ENCODE data around the gene DHX35. TPM values are rescaled to one million over a fixed set of nuclear protein-coding genes. Genes with fewer than 3 reads are reported as not detected.
"Not testable (repeated sequence)": the region's sequence is repeated elsewhere in the genome, so short reads cannot be mapped to it uniquely, and the experiment has no call there.

DHX35 gene
- polyA plus RNA-seq, 1 donor from 2014 or later = 5.9 TPM

DNA sequence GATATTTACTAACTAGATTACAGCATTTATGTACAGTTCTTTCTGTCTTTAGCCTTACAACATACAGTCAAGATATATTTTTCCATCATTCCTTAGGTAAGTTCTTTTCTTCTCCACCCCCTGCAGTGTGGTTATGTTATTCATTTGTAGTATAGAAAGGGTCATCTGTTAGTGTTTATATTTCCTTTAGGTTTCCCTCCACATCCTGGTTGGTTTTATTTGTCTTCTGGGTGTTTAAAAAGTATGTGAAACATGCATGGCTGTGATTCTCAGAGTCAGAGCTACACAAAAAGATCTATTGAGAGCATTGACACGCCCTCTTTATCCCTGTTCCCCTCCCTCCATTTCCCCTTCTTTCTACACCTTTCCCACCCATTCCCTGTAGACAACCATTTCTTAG is 20.1 kb downstream of the DHX35 start:
- Mint-ChIP-seq H3K36me3 (peaks cover 7% of the 10 kb centered on the region), H3K9me3 (no peaks in the 10 kb centered on the region), H3K27ac (no peak overlapping the region), H3K4me1 (peaks cover 7 to 9% (median 7%) of the 10 kb centered on the region in 3 donors), H3K4me3 (no peak overlapping the region), H3K27me3 (no peaks in the 10 kb centered on the region)

- Mint-ChIP-seq H3K4me1 (peaks cover 14 to 16% (median 15%) of the 10 kb centered on the region in 3 donors), H3K27me3 (no peaks in the 10 kb centered on the region), H3K4me3 (no peak overlapping the region), H3K27ac (no peak overlapping the region), H3K36me3 (peaks cover 10% of the 10 kb centered on the region), H3K9me3 (no peaks in the 10 kb centered on the region)
These were observed 22.9 kb downstream of the DHX35 start for GRCh38 chr20:38985060-38985459.

GRCh38 chr20:38985603-38986170 is 23.5 kb downstream of the DHX35 start:
- H3K27ac Mint-ChIP-seq = peak overlapping the region in 1 of 3 donors; percentile 77
- H3K4me3 Mint-ChIP-seq = no peak overlapping the region
- peaks cover 8% of the 10 kb centered on the region for H3K36me3 Mint-ChIP-seq
- H3K9me3 Mint-ChIP-seq = no peaks in the 10 kb centered on the region
- no peaks in the 10 kb centered on the region for H3K27me3 Mint-ChIP-seq
- H3K4me1 Mint-ChIP-seq = peaks cover 14 to 16% (median 15%) of the 10 kb centered on the region in 3 donors

DNA sequence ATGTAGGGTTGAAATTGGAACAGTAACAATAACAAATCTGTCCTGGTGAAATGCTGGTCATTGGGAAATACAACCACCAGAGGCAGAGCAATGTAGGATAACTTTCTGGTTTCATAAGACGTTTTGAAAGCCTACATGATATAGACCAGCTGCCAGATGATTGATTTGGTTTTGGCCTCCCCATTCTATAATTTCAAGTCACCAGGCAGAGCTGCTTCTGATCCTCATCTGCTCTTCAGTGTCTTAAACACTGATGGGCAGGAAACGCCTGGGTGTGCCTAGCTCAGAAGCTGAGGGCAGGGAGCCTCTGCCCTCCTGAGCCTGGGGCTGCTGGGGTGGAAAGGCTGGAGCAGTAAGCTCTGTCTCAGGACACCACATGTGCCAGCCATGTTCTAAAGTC is 24.5 kb downstream of the DHX35 start:
- no peaks in the 10 kb centered on the region for H3K9me3 Mint-ChIP-seq
- peak overlapping the region in 1 of 4 donors; percentile 1 for H3K4me3 Mint-ChIP-seq
- peaks cover 8% of the 10 kb centered on the region for H3K36me3 Mint-ChIP-seq

GRCh38 chr20:38987777-38988176 is 25.6 kb downstream of the DHX35 start:
- H3K4me1 Mint-ChIP-seq = peaks cover 15 to 16% (median 15%) of the 10 kb centered on the region in 3 donors
- peaks cover 8% of the 10 kb centered on the region for H3K36me3 Mint-ChIP-seq
- no peaks in the 10 kb centered on the region for H3K9me3 Mint-ChIP-seq
- peak overlapping the region in 2 of 3 donors; percentile 28 to 86 for H3K27ac Mint-ChIP-seq
- H3K27me3 Mint-ChIP-seq = no peaks in the 10 kb centered on the region
- H3K4me3 Mint-ChIP-seq = peak overlapping the region in 3 of 4 donors; percentile 49 to 89 (median 74)

More for the DNA sequence above, 24.5 kb downstream of the DHX35 start:
- H3K27me3 Mint-ChIP-seq = no peaks in the 10 kb centered on the region
- no peak overlapping the region for H3K27ac Mint-ChIP-seq
- peaks cover 14 to 16% (median 15%) of the 10 kb centered on the region in 3 donors for H3K4me1 Mint-ChIP-seq

DNA sequence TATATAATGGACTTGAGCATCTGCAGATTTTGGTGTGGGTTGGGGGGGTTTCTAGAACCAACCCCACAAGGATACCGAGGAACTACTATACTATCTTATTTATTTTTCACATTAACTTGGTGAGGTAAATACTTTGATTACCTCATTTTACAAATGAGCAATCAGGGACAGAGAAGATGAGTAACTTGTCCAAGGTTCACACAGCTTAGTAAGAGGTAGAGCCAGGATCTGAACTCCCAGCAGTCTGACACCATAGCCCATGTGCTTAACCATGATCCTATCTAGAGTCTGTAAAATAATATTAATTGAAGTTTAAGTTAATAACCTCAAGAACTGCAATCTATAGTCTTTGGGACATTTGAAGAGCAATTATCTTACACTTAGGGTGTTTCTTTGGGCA is 28.6 kb downstream of the DHX35 start:
- Mint-ChIP-seq H3K4me3 (no peak overlapping the region), H3K36me3 (peaks cover 4% of the 10 kb centered on the region), H3K27me3 (no peaks in the 10 kb centered on the region), H3K27ac (no peak overlapping the region), H3K4me1 (peaks cover 15 to 16% (median 15%) of the 10 kb centered on the region in 3 donors), H3K9me3 (no peaks in the 10 kb centered on the region)

GRCh38 chr20:38991814-38992704 is 29.9 kb downstream of the DHX35 start:
- Mint-ChIP-seq H3K4me3 (no peak overlapping the region), H3K9me3 (no peaks in the 10 kb centered on the region), H3K36me3 (peaks cover 5% of the 10 kb centered on the region), H3K4me1 (peaks cover 8 to 9% (median 8%) of the 10 kb centered on the region in 3 donors), H3K27ac (peak overlapping the region in 1 of 3 donors; percentile 16), H3K27me3 (no peaks in the 10 kb centered on the region)

DNA sequence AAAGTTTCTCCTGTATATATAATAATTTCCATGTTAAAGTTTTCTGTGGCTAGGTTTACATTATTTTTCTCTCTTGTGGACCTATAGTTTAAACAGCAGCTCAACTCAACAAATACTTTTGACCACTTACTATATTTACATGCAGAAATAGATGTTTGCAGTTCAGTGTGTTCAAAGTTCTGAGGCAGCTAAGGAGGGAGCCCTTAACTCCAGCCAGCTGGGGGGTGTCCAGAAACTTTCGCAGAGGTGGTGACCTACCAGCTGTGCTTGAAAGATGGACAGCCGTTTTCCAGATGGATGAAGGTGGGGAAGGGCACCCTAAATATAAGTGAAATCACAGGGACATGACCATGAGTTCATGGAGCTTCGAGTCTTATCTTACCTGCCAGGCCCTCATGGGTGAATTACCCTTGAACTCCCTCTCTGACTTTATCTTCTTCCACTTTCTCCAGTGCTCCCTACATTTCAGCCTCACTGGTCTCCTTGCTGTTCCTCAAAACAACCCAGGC is 33.4 kb downstream of the DHX35 start:
- Mint-ChIP-seq H3K36me3 (peaks cover 3% of the 10 kb centered on the region), H3K27ac (no peak overlapping the region), H3K9me3 (no peaks in the 10 kb centered on the region), H3K27me3 (no peaks in the 10 kb centered on the region), H3K4me3 (no peak overlapping the region), H3K4me1 (peaks cover 4 to 8% (median 5%) of the 10 kb centered on the region in 3 donors)

DNA sequence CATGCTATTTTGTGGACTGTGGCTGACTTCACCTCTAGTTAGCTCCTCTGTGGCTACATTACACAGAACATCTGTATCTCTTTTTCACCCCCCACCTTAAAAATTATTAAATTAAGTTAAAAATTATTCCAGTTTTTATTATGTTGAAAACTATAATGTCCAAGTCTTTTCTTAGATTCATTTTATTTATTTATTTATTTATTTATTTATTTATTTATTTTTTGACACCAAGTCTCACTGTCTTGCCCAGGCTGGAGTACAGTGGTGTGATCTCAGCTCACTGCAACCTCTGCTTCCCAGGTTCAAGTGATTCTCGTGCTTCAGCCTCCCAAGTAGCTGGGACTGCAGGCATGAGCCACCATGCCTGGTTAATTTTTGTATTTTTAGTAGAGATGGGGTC is 34.7 kb downstream of the DHX35 start:
- not testable (repeated sequence) for H3K9me3 Mint-ChIP-seq, H3K4me1 Mint-ChIP-seq, H3K4me3 Mint-ChIP-seq, H3K36me3 Mint-ChIP-seq, H3K27me3 Mint-ChIP-seq
- H3K27ac Mint-ChIP-seq = peak overlapping the region in 1 of 3 donors; percentile 43

- peak overlapping the region in 2 of 3 donors; percentile 28 to 59 for H3K27ac Mint-ChIP-seq
- peaks cover 3% of the 10 kb centered on the region for H3K36me3 Mint-ChIP-seq
- H3K4me3 Mint-ChIP-seq = no peak overlapping the region
- H3K4me1 Mint-ChIP-seq = peaks cover 4 to 6% (median 5%) of the 10 kb centered on the region in 3 donors
- no peaks in the 10 kb centered on the region for H3K27me3 Mint-ChIP-seq
- H3K9me3 Mint-ChIP-seq = no peaks in the 10 kb centered on the region
These were observed 35.5 kb downstream of the DHX35 start for GRCh38 chr20:38997622-38998021.

DNA sequence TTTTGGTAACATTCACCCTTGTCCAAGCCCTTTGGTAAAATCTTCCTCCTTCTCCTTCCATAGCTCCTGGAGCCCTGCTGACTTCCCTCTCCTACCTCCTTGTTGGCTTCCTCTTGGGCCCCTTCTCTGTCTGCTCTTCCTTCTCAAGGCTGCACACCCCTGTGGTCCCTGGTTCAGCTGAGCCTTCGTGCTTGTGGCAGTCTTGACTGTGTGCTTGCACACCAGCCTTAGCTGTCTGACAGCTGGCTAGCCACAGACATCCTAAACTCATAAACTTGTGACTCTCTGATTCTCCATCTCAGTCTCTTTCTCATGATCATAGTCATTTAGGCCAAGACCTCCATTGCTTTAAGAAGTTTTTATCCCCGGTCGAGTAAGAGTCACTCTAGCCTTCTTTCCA is 37.1 kb downstream of the DHX35 start:
- no peaks in the 10 kb centered on the region for H3K9me3 Mint-ChIP-seq
- H3K4me1 Mint-ChIP-seq = peaks cover 4 to 7% (median 5%) of the 10 kb centered on the region in 3 donors
- H3K36me3 Mint-ChIP-seq = peaks cover 1% of the 10 kb centered on the region
- H3K4me3 Mint-ChIP-seq = no peak overlapping the region
- no peaks in the 10 kb centered on the region for H3K27me3 Mint-ChIP-seq
- no peak overlapping the region for H3K27ac Mint-ChIP-seq

- Mint-ChIP-seq H3K27ac (no peak overlapping the region), H3K27me3 (no peaks in the 10 kb centered on the region), H3K9me3 (no peaks in the 10 kb centered on the region), H3K36me3 (peaks cover 4% of the 10 kb centered on the region), H3K4me3 (no peak overlapping the region), H3K4me1 (peaks cover 4 to 9% (median 5%) of the 10 kb centered on the region in 3 donors)
These were observed 38.1 kb downstream of the DHX35 start for GRCh38 chr20:38999965-39000910.

DNA sequence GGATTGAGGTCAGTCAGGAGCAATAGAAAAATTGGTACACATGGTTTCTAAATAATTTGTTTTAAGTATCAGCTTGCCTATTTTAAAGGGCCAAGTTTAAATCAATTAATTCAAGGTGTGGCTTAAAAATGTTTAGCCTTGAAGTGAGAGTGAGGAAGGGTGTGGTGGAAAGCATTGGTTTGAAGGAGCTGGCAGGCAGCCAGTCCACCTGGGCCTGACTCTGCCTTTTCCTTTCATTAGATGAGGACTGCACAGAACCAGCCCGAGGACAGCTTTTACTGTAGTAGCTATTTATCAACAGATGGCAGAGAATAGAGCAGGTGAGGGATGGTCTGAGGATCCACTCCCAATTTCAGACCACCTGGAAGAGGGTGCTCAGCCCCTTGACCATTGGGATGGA is 42.4 kb downstream of the DHX35 start:
- Mint-ChIP-seq H3K4me1 (peaks cover 0 to 3% (median 0%) of the 10 kb centered on the region in 3 donors), H3K9me3 (no peaks in the 10 kb centered on the region), H3K27ac (no peak overlapping the region), H3K27me3 (no peaks in the 10 kb centered on the region), H3K36me3 (peaks cover 11% of the 10 kb centered on the region), H3K4me3 (no peak overlapping the region)

- no peak overlapping the region for H3K4me3 Mint-ChIP-seq
- no peaks in the 10 kb centered on the region for H3K27me3 Mint-ChIP-seq
- peaks cover 12% of the 10 kb centered on the region for H3K36me3 Mint-ChIP-seq
- no peaks in the 10 kb centered on the region for H3K9me3 Mint-ChIP-seq
- no peak overlapping the region for H3K27ac Mint-ChIP-seq
- peaks cover 0 to 2% (median 0%) of the 10 kb centered on the region in 3 donors for H3K4me1 Mint-ChIP-seq
These were observed 47.2 kb downstream of the DHX35 start for GRCh38 chr20:39009348-39009747.
